GM06990 (cell line): ENCODE results near the gene E4F1.

Experiments used
- DNase-seq: peaks from one replicate; pipeline ENCODE4 v3.0.0-alpha.2; 2011; ENCODE audit not compliant: insufficient read length; ENCODE audit errors: extremely low read depth
- H3K27me3 ChIP-seq: replicated peaks from 2 replicates; pipeline ENCODE4 v1.6.0; 2011; ENCODE audit warnings: low read length; ENCODE audit not compliant: control insufficient read depth, insufficient read depth
- H3K36me3 ChIP-seq: 2 replicates; pipeline ENCODE4 v1.5.1; 2011; ENCODE audit warnings: low read length; ENCODE audit not compliant: control insufficient read depth, insufficient read depth
- H3K4me3 ChIP-seq: replicated peaks from 2 replicates; pipeline ENCODE4 v1.5.1; 2011; ENCODE audit warnings: low read depth, mild to moderate bottlenecking, control low read depth, low read length
- TF ChIP-seq, protein P1 (sequence below): IDR thresholded peaks from 2 replicates; pipeline ENCODE4 v1.5.1; 2011; ENCODE audit warnings: low read length, control low read depth, mild to moderate bottlenecking, inconsistent platforms; ENCODE audit not compliant: insufficient read depth, poor library complexity, severe bottlenecking

Gene E4F1

DNA sequence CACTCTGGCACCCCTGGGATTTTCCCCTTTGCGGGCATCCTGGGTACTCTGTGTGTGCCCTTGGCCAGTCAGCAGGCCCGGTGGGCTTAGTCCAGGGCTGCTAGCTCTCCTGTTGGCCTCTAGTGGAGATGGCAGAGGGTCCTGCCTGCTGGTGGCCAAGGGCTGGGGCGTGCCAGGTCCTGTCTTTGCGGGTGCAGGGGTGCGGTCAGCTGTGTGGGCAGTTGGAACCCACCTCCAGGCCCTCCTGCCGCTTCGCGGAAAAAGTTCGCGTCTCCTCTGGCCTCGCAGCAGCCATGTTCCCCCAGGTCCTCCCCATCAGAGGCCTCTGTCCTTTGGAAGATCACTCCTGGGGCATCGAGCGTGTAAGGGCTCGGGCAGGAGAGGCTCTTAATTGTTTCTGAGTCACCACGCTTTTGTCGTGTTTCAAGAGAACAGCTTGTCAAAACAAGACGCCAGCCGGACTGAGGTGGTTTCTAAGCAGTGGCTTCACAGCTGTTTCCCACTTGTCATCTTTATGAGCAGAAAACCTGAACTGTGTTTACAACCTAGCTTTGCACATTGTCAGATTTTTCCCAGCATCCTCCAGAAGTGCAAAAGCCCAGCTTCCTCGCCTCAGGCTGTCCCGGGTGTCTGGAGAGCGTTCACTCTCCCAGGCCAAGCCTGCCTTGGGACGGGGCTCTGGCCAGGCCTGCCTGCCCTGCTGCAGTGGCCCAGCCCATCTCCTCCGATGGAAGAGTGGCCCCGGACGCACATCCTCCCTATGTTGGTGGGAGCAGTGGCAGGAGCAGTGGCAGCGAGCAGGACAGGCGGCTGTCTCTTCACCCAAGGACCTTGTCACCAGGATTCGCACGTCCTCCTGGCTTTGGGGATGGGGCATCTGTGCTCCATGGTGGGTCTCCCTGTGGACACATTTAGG is 7.9 kb downstream of the E4F1 start:
- Histone ChIP-seq H3K36me3 (peaks cover 46% of the 10 kb centered on the region), H3K27me3 (no peaks in the 10 kb centered on the region), H3K4me3 (no peak overlapping the region)
- TF ChIP-seq, protein P1, sequence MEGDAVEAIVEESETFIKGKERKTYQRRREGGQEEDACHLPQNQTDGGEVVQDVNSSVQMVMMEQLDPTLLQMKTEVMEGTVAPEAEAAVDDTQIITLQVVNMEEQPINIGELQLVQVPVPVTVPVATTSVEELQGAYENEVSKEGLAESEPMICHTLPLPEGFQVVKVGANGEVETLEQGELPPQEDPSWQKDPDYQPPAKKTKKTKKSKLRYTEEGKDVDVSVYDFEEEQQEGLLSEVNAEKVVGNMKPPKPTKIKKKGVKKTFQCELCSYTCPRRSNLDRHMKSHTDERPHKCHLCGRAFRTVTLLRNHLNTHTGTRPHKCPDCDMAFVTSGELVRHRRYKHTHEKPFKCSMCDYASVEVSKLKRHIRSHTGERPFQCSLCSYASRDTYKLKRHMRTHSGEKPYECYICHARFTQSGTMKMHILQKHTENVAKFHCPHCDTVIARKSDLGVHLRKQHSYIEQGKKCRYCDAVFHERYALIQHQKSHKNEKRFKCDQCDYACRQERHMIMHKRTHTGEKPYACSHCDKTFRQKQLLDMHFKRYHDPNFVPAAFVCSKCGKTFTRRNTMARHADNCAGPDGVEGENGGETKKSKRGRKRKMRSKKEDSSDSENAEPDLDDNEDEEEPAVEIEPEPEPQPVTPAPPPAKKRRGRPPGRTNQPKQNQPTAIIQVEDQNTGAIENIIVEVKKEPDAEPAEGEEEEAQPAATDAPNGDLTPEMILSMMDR, result no peak
- no peak for DNase-seq

DNA sequence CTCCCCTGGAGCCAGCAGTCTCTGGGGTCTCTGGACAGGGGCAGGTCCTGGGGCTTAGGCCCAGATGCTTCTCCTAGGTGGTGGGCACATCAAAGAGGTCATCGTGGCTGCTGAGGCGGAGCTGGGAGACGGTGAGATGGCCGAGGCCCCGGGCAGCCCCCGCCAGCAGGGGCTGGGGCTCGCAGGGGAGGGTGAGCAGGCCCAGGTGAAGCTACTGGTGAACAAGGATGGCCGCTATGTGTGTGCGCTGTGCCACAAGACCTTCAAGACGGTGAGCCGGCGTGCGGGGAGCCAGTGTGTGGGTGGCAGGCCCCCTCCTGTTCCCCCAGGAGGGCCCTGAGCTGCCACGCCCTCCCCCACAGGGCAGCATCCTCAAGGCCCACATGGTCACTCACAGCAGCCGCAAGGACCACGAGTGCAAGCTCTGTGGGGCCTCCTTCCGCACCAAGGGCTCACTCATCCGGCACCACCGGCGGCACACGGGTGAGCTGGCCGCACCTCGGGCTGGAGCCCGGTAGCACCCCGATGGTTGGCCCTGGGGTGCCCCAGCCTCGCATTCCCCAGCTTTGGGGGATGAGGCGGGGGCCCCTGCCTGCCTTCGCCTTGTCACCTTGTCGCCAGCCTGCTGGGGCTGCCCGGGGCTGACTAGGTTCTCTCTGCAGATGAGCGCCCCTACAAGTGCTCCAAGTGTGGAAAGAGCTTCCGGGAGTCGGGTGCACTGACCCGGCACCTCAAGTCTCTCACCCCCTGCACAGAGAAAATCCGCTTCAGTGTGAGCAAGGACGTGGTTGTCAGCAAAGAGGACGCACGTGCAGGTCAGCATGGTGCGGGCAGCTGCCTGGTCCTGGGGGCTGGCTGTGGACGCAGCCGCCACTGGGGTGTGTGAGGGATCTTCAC is 9.0 kb downstream of the E4F1 start:
- TF ChIP-seq, protein P1, result no peak
- H3K4me3 ChIP-seq, result no peak overlapping the region
- DNase-seq, result no peak
- H3K27me3 ChIP-seq, result no peaks in the 10 kb centered on the region
- H3K36me3 ChIP-seq, result peaks cover 44% of the 10 kb centered on the region

DNA sequence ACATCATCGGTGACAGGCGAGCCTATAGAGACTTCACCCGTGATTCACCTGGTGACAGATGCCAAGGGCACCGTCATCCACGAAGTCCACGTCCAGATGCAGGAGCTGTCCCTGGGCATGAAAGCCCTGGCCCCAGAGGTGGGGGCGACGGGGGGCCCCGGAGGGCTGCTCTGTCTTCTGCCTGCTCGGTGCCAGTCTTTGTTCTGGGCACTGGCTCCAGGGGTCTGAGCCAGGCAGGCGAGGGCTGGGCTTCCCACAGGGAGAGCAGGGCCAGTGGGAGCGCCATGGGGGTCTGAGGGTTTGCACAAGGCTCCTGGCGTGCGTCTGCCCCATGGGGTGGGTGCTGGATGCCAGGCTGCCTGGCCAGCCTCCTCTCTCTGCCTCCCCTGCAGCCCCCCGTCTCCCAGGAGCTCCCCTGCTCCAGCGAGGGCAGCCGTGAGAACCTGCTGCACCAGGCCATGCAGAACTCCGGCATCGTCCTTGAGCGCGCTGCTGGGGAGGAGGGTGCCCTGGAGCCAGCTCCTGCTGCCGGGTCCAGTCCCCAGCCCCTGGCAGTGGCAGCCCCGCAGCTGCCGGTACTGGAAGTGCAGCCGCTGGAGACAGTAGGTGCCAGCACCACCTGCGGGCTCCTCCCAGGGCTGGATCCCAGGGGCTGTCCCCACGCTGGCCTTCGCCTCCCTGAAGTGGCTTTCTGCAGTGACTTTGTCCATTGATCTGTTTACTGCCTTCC is 9.8 kb downstream of the E4F1 start:
- H3K4me3 ChIP-seq, result no peak overlapping the region
- no peaks in the 10 kb centered on the region for H3K27me3 ChIP-seq
- H3K36me3 ChIP-seq, result peaks cover 43% of the 10 kb centered on the region
- no peak for DNase-seq
- TF ChIP-seq, protein P1, result no peak

DNA sequence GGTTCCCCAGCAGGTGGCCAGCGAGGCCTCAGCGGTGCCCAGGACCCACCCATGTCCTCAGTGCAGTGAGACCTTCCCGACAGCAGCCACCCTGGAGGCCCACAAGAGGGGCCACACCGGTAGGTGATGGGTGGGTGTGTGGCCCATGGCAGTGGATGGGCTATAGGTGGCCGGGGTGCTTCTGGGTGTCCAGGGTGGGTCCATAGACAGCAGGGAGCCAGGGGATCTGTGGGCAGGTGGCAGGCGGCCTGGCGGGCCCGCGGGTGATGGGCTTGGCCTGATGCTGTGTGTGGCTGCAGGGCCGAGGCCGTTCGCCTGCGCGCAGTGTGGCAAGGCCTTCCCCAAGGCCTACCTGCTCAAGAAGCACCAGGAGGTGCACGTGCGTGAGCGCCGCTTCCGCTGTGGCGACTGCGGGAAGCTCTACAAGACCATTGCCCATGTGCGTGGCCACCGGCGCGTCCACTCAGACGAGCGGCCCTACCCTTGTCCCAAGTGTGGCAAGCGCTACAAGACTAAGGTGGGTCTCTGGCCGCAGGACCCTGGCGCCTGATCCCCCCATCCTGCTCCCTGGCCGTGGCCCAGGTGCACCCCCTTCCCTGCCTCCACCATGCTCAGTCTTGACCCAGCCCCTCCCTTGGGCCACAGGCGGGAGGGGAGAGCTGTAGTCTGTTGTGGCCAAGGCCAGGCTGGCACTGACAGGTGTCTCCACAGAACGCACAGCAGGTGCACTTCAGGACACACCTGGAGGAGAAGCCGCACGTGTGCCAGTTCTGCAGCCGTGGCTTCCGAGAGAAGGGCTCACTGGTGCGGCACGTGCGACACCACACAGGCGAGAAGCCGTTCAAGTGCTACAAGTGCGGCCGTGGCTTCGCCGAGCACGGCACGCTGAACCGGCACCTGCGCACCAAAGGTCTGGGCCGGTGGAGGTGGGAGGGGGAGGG is 10.8 kb downstream of the E4F1 start:
- Histone ChIP-seq H3K27me3 (no peaks in the 10 kb centered on the region), H3K36me3 (peaks cover 37% of the 10 kb centered on the region), H3K4me3 (no peak overlapping the region)
- TF ChIP-seq, protein P1, result no peak
- peak; percentile 26 for DNase-seq

DNA sequence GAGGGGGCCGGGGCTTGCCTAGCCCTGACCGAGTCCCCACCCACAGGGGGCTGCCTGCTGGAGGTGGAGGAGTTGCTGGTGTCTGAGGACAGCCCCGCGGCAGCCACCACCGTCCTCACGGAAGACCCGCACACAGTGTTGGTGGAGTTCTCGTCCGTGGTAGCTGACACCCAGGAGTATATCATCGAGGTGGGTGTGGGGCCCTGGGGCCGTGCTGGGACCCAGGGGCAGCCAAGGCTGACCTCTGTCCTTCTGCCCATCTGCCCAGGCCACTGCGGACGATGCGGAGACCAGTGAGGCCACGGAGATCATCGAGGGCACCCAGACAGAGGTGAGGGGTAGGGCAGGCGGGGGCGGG is 11.4 kb downstream of the E4F1 start:
- Histone ChIP-seq H3K4me3 (no peak overlapping the region), H3K36me3 (peaks cover 35% of the 10 kb centered on the region), H3K27me3 (no peaks in the 10 kb centered on the region)
- TF ChIP-seq, protein P1, result no peak
- no peak for DNase-seq
